CD14-positive monocyte (primary cell): ENCODE measurements around the gene TMEM50A. TPM values are rescaled to one million over a fixed set of nuclear protein-coding genes. Genes with fewer than 3 reads are reported as not detected.

ENCODE experiments used
- DNase-seq, 3 donors: peaks; one replicate each; pipeline ENCODE4 v3.0.0-alpha.2; 2011 to 2022
- H2AFZ ChIP-seq: 2 replicates; pipeline ENCODE4 v1.6.0; 2012; ENCODE audit warnings: mild to moderate bottlenecking, low read depth, low read length, inconsistent platforms; ENCODE audit not compliant: insufficient read depth, poor library complexity, severe bottlenecking
- H3K27ac ChIP-seq, 2 donors: 1 replicate in 1 of 2; 2 replicates in 1 of 2; pipeline ENCODE4 v1.5.1; 2012 to 2013; ENCODE audit warnings: low read length in 2 of 2, control low read depth in 1 of 2, inconsistent platforms in 1 of 2, low read depth in 1 of 2, mild to moderate bottlenecking in 1 of 2
- H3K27me3 ChIP-seq, 2 donors: one replicate each; pipeline versions ENCODE4 v1.6.0 to v1.6.1; 2011 to 2013; ENCODE audit warnings: low read length in 2 of 2; ENCODE audit not compliant: control insufficient read depth in 2 of 2, insufficient read depth in 2 of 2
- H3K36me3 ChIP-seq, 2 donors: replicated peaks in 1 of 2; 1 replicate in 1 of 2; 2 replicates in 1 of 2; pipeline versions ENCODE4 v1.5.1 to v1.6.1; 2012 to 2013; ENCODE audit warnings: low read length in 2 of 2, control low read depth in 1 of 2, inconsistent platforms in 1 of 2, mild to moderate bottlenecking in 1 of 2; ENCODE audit not compliant: insufficient read depth in 2 of 2, control insufficient read depth in 1 of 2
- H3K4me1 ChIP-seq, 2 donors: 1 replicate in 1 of 2; 2 replicates in 1 of 2; pipeline versions ENCODE4 v1.5.1 to v1.6.1; 2012 to 2013; ENCODE audit warnings: low read length in 2 of 2, control low read depth in 1 of 2, inconsistent platforms in 1 of 2, mild to moderate bottlenecking in 1 of 2, moderate library complexity in 1 of 2; ENCODE audit not compliant: insufficient read depth in 2 of 2, control insufficient read depth in 1 of 2
- H3K4me2 ChIP-seq: replicated peaks from 2 replicates; pipeline ENCODE3; 2012; ENCODE audit warnings: low read length, moderate library complexity, mild to moderate bottlenecking; ENCODE audit not compliant: poor library complexity, severe bottlenecking; ENCODE audit errors: extremely low read depth
- H3K4me3 ChIP-seq, 3 experiments: fragments of 200-600 bp in 1 of 3; sonication (generic) in 1 of 3; replicated peaks in 1 of 3; 1 replicate in 2 of 3; 2 replicates in 1 of 3; pipeline ENCODE4 v1.5.1; 2011 to 2013; ENCODE audit warnings: low read length in 3 of 3, mild to moderate bottlenecking in 3 of 3, control low read depth in 2 of 3, low read depth in 2 of 3, inconsistent platforms in 1 of 3, moderate library complexity in 1 of 3
- H3K79me2 ChIP-seq: 2 replicates; pipeline ENCODE4 v1.6.0; 2012; ENCODE audit warnings: mild to moderate bottlenecking, control low read depth, inconsistent platforms, low read length, moderate library complexity; ENCODE audit not compliant: insufficient read depth
- H3K9ac ChIP-seq: 2 replicates; pipeline ENCODE4 v1.6.0; 2017; ENCODE audit warnings: low read length, mild to moderate bottlenecking; ENCODE audit not compliant: insufficient read depth, poor library complexity, severe bottlenecking
- H3K9me3 ChIP-seq, 2 donors: replicated peaks in 1 of 2; 1 replicate in 1 of 2; 2 replicates in 1 of 2; pipeline versions ENCODE4 v1.5.1 to v1.6.1; 2012 to 2013; ENCODE audit warnings: low read length in 2 of 2, control low read depth in 1 of 2; ENCODE audit not compliant: control insufficient read depth in 1 of 2, insufficient read depth in 1 of 2
- H4K20me1 ChIP-seq: 2 replicates; pipeline ENCODE4 v1.6.0; 2012; ENCODE audit warnings: mild to moderate bottlenecking, low read length, control low read depth, moderate library complexity; ENCODE audit not compliant: insufficient read depth
- H3K27ac Mint-ChIP-seq, 7 donors: one replicate each; pipeline ENCODE4 v1.8.0; 2020; ENCODE audit warnings: mild to moderate bottlenecking in 7 of 7, mixed read lengths in 7 of 7, moderate library complexity in 6 of 7, inconsistent platforms in 2 of 7
- H3K27me3 Mint-ChIP-seq, 3 donors: one replicate each; pipeline ENCODE4 v1.8.0; 2021 to 2022; ENCODE audit warnings: low read depth in 3 of 3, mild to moderate bottlenecking in 3 of 3, mixed read lengths in 3 of 3, moderate library complexity in 3 of 3, inconsistent platforms in 1 of 3
- H3K36me3 Mint-ChIP-seq, 2 donors: one replicate each; pipeline ENCODE4 v1.8.0; 2020; ENCODE audit warnings: mixed read lengths in 2 of 2, inconsistent platforms in 1 of 2, mild to moderate bottlenecking in 1 of 2
- H3K4me1 Mint-ChIP-seq: one replicate; pipeline ENCODE4 v1.8.0; 2020; ENCODE audit warnings: mild to moderate bottlenecking, mixed read lengths
- H3K4me3 Mint-ChIP-seq, 2 donors: one replicate each; pipeline ENCODE4 v1.8.0; 2020; ENCODE audit warnings: mild to moderate bottlenecking in 2 of 2, mixed read lengths in 2 of 2, moderate library complexity in 1 of 2
- H3K9me3 Mint-ChIP-seq, 7 donors: one replicate each; pipeline ENCODE4 v1.8.0; 2020 to 2022; ENCODE audit warnings: mixed read lengths in 7 of 7, mild to moderate bottlenecking in 6 of 7, moderate library complexity in 6 of 7, inconsistent platforms in 2 of 7
- WGBS: methylation state at CpG from one replicate; pipeline ENCODE4 v1.1.5; 2013; ENCODE audit warnings: missing lambda C conversion rate; ENCODE audit not compliant: insufficient coverage; 5-methylcytosine and 5-hydroxymethylcytosine counted together
- intact Hi-C, 2 donors: fragments of 100-400 bp; cut with micrococcal nuclease; formaldehyde crosslinking; loops; one replicate each; pipeline versions ENCODE4 v1.15.0 to v1.15.1; 2023
- polyA plus RNA-seq, 3 donors: library from polyadenylated mRNA; depleted of rRNA in 1 of 3; unstranded in 2 of 3; stranded (reverse) in 1 of 3; fragments of 300-500 nt in 2 of 3; fragments of >200 nt in 1 of 3; fragmentation: Illumina TruSeq in 2 of 3; gene quantifications; 1 replicate in 2 of 3; 2 replicates in 1 of 3; pipeline ENCODE4 v1.2.3, GENCODE V29; 2012 to 2021
- TF ChIP-seq, protein P1 (sequence below): fragments of 200-600 bp; IDR thresholded peaks from one replicate; pipeline ENCODE4 v1.8.0; 2022; ENCODE audit warnings: antibody characterized with exemption, mild to moderate bottlenecking

TMEM50A gene
- polyA plus RNA-seq, 3 donors, result 61.1 to 305 (median 277) TPM

DNA sequence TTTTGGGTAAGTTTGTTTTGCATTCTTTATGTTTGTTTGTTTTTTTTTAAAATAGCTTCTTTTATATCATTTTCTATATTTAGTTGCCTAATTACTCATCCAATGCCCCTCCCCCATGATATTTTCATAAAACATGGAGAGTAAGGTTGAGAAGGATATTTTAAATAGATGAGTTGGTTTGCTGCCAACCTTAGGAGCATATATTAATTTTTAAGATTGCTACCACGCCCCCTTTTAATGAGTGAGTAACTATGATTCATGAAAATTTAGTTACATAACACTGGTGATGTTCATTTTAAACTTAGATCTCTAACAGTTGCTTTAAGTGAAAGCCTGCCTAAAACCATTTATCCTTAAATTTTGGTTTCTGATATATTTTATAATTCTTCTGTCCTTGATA, 18.7 kb downstream of the TMEM50A start:
- TF ChIP-seq, protein P1, sequence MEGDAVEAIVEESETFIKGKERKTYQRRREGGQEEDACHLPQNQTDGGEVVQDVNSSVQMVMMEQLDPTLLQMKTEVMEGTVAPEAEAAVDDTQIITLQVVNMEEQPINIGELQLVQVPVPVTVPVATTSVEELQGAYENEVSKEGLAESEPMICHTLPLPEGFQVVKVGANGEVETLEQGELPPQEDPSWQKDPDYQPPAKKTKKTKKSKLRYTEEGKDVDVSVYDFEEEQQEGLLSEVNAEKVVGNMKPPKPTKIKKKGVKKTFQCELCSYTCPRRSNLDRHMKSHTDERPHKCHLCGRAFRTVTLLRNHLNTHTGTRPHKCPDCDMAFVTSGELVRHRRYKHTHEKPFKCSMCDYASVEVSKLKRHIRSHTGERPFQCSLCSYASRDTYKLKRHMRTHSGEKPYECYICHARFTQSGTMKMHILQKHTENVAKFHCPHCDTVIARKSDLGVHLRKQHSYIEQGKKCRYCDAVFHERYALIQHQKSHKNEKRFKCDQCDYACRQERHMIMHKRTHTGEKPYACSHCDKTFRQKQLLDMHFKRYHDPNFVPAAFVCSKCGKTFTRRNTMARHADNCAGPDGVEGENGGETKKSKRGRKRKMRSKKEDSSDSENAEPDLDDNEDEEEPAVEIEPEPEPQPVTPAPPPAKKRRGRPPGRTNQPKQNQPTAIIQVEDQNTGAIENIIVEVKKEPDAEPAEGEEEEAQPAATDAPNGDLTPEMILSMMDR, result no peak
- Mint-ChIP-seq H3K9me3 (no peaks in the 10 kb centered on the region), H3K36me3 (peaks cover 73 to 96% of the 10 kb centered on the region in 2 donors), H3K27me3 (no peaks in the 10 kb centered on the region), H3K27ac (peak overlapping the region in 5 of 7 donors; percentile 6 to 73 (median 59)), H3K4me3 (no peak overlapping the region), H3K4me1 (peaks cover 4% of the 10 kb centered on the region)
- Histone ChIP-seq H2AFZ (no peak overlapping the region), H3K27ac (no peak overlapping the region), H4K20me1 (peaks cover 23% of the 10 kb centered on the region), H3K36me3 (peaks cover 77 to 98% of the 10 kb centered on the region in 2 donors), H3K9ac (no peak overlapping the region), H3K9me3 (no peaks in the 10 kb centered on the region), H3K4me1 (no peaks in the 10 kb centered on the region), H3K4me2 (no peak overlapping the region), H3K27me3 (no peaks in the 10 kb centered on the region), H3K79me2 (no peaks in the 10 kb centered on the region), H3K4me3 (no peak overlapping the region)
- intact Hi-C loops, result no loop called here
- WGBS, result no CpG with 5 or more reads among the region's 1 CpG
- DNase-seq, result no peak

DNA sequence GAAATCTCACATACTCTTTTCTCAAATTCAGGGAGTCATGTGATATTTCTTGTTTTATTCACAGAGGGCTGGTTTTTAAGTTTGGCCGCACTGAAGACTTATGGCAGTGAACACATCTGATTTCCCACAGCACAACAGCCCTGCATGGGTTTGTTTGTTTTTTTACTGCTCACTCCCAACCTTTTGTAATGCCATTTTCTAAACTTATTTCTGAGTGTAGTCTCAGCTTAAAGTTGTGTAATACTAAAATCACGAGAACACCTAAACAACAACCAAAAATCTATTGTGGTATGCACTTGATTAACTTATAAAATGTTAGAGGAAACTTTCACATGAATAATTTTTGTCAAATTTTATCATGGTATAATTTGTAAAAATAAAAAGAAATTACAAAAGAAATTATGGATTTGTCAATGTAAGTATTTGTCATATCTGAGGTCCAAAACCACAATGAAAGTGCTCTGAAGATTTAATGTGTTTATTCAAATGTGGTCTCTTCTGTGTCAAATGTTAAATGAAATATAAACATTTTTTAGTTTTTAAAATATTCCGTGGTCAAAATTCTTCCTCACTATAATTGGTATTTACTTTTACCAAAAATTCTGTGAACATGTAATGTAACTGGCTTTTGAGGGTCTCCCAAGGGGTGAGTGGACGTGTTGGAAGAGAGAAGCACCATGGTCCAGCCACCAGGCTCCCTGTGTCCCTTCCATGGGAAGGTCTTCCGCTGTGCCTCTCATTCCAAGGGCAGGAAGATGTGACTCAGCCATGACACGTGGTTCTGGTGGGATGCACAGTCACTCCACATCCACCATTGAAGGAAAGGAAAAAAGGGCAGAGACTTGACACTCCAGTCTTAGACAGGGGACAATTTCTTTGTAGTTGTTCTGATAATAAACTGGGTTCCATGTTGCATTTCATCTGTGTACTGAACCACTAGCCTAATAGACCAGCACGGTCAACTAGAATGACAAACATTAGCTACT, 22.8 kb downstream of the TMEM50A start:
- no peaks in the 10 kb centered on the region for H3K4me1 ChIP-seq
- TF ChIP-seq, protein P1, result no peak
- Mint-ChIP-seq H3K36me3 (peaks cover 48 to 64% of the 10 kb centered on the region in 2 donors), H3K4me3 (no peak overlapping the region), H3K9me3 (no peaks in the 10 kb centered on the region), H3K4me1 (peaks cover 2% of the 10 kb centered on the region), H3K27ac (peak overlapping the region in 3 of 7 donors; percentile 7 to 23 (median 16)), H3K27me3 (no peaks in the 10 kb centered on the region)
- H3K27me3 ChIP-seq, result no peaks in the 10 kb centered on the region
- no peak for DNase-seq
- H3K4me3 ChIP-seq, result no peak overlapping the region
- H3K4me2 ChIP-seq, result no peak overlapping the region
- no peaks in the 10 kb centered on the region for H3K9me3 ChIP-seq
- H3K36me3 ChIP-seq, result peaks cover 52 to 63% of the 10 kb centered on the region in 2 donors
- no peak overlapping the region for H2AFZ ChIP-seq
- H3K79me2 ChIP-seq, result no peaks in the 10 kb centered on the region
- H4K20me1 ChIP-seq, result peaks cover 8% of the 10 kb centered on the region
- H3K27ac ChIP-seq, result peak overlapping the region in 1 of 2 donors; percentile 40
- intact Hi-C loops, result no loop called here
- 100% methylated on average over 1 of the region's 7 CpGs for WGBS
- no peak overlapping the region for H3K9ac ChIP-seq
